ENCODE data around the gene PTGR1.

PTGR1 gene

DNA sequence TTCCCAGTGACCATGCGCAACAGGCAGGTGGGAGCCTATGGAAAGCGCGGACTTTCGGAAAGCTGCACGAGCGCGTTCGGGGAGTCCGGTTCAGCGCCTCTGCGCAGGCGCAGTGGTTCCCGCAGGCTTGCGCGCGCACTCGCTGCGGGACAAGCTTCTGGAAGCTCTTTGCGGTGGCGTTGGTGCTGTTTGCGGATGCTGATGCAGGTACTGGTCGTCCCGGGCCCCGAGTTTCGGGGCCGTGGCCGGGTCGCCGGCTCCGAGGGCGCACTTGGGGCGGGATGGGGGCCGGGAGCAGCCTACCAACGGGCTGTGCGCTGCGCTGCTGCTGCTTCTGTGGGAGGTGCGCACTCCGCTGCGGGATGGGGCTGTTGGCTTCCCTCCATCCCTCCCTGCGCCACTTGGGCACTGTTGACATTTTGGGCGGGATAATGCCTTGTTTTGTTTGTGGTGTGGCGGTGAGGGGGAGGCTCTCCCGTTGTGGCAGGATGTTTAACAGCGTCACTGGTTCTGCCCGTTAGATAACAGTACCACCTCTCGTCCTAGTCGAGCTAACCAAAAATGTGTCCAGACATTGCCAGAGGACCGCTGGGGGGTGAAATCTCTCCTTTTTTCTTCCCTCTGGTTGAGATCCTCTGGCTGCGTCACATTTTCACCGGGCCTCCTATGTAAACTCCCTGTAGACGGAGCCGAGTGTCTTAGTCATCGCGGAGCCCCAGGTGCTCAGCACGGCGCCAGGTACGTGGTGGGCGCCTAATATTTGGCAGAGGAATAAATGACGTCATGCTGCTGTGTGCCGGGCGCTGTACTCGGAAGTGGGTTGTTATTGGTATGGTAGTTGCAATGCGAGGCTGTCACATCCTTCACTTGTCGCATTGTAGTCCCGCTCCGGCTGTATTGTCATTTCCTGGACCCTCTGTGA is 74.1 kb downstream of the PTGR1 start, which contains the start of gene ZNF483:
Gene ZNF483 (plus strand): TSS at position 124 of the 922 bp plus-strand sequence. CDS start 2,217 bp downstream, outside the sequence.
- peak; percentile 91 for DNase-seq (ENCODE audit: low spot score)
- no peak for TF ChIP-seq CTCF (conservative IDR thresholded peaks at IDR 0.05; ENCODE audit: low read depth)
- peak within 1 kb of the TSS; percentile 44 for H3K27ac ChIP-seq
- POLR2A ChIA-PET (ENCODE audit: low non-redundant PET) = interaction anchor here (0.6 kb wide), 2 partner anchors 59 to 128 kb away, joined by 3 read pairs; no protein-coding TSS in a partner anchor
- CTCF ChIA-PET = interaction anchor here (0.5 to 1.0 kb wide), 5 partner anchors 164 to 1514 kb away, joined by 3 to 5 read pairs (median 4); no protein-coding TSS in a partner anchor

GRCh38 chr9:111524731-111525055 is 74.8 kb downstream of the PTGR1 start:
- H3K27ac ChIP-seq = peak overlapping the region; percentile 44
- ChIA-PET POLR2A (ENCODE audit: low non-redundant PET) (interaction anchor here (0.6 kb wide), 1 partner anchor 58 kb away, joined by 3 read pairs; no protein-coding TSS in a partner anchor), CTCF (no interaction called here)
- DNase-seq (ENCODE audit: low spot score) = no peak
- no peak for TF ChIP-seq CTCF (conservative IDR thresholded peaks at IDR 0.05; ENCODE audit: low read depth)

DNA sequence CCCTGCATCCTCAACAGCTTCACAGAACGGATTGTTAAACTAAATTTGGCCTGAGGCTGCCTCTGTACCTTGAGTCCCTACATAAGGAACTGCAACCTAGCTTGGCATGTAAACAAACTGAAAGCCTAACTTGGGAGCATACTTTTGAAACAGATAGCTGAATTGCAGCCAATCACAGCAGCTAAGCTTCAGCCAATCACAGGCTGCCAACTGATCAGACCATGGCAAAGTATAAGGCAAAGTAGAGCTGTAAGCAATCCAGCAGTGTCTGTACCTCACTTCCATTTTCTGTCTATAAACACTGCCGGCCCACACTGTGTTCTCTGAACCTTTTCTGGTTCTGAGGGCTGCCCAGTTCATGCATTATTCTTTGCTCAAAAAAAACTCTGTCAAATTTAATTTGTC is 83.4 kb downstream of the PTGR1 start:
- H3K27ac ChIP-seq = no peak overlapping the region
- ChIA-PET CTCF (interaction anchor here (0.9 kb wide), 1 partner anchor 28 kb away, joined by 4 read pairs; no protein-coding TSS in a partner anchor), POLR2A (ENCODE audit: low non-redundant PET) (no interaction called here)
- DNase-seq (ENCODE audit: low spot score) = no peak
- TF ChIP-seq CTCF (conservative IDR thresholded peaks at IDR 0.05; ENCODE audit: low read depth) = no peak

DNA sequence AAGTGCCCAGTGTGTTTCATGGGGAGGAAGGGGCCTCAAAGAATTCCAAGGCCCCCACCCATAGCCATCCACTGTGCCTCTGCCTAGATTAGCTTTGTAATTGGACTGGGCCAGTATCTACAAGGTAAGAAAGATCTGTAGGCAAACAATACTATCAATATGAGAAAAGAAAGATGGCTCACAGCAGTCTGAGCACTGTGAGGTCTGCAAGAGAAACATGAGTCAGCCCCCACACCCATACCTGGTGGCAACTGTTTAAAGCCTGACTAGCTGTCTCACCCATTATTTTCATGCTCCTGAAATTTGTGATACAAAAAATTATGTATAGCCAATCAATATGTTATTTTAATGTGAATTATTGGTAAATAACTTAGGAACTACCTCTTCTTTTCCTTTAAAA is 84.5 kb downstream of the PTGR1 start:
- CTCF ChIA-PET = no interaction called here
- peak; percentile 32 for DNase-seq (ENCODE audit: low spot score)
- TF ChIP-seq CTCF (conservative IDR thresholded peaks at IDR 0.05; ENCODE audit: low read depth) = no peak

More for the DNA sequence above, 84.5 kb downstream of the PTGR1 start:
- POLR2A ChIA-PET (ENCODE audit: low non-redundant PET) = no interaction called here
- no peak overlapping the region for H3K27ac ChIP-seq
